GM18858 (cell line): ENCODE results near the gene ANOS1.
"Not testable (repeated sequence)": the region's sequence is repeated elsewhere in the genome, so short reads cannot be mapped to it uniquely, and the experiment has no call there.

Experiments
- ATAC-seq: cut with Tn5 transposase; IDR thresholded peaks from one replicate; pipeline ENCODE4 v1.9.1; 2021; ENCODE audit not compliant: unreplicated experiment

The ANOS1 gene

DNA sequence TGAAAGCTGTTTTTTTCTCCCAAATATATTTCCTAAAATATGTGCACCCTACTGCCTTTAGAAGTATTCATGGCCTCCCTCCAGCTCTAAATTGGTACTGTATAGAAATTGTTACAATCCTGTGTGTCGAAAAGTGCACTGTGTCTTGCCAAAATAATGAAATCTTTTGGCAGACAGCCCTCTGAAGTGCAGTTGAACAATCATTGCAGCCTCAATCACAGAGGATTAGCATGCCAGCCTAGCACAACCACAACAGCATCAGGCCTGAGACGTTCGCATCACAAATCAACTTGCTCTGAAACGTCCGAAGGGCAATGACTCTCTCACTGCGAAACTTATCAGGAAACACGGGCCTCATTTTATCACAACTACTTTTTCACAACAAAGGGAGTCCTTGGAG lies 99.0 kb downstream of the ANOS1 start:
- no peak for ATAC-seq

DNA sequence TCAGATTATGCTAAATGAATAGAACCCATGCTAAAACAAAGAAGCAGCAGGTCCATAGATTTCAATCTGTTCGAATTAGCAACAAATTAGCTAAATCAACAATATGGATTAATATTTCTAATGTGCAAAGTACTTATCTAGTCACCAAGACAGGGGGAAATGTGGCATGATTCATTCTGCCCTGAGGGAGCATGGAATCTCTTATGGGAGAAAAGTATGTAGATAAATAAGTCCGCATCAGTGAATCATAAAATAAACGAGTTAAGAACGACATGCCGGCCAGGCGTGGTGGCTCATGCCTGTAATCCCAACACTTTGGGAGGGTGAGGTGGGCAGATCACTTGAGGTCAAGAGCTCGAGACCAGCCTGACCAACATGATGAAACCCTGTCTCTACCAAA lies 102.1 kb downstream of the ANOS1 start:
- no peak for ATAC-seq

DNA sequence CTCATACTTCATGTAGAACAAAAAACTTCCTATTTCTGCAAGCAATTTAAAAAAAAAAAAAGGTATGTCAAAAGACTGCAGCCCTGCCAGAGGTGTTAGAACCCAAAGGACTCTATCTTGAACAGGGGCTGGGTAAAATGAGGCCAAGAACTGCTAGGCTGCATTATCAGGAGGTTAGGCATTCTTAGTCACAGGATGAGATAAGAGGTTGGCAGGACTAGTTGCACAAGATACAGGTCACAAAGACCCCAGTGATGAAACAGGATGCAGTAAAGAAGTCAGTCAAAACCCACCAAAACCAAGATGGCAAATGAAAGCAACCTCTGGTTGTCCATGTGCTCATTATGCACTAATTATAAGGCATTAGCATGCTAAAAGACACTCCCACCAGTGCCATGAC lies 104.1 kb downstream of the ANOS1 start:
- ATAC-seq = no peak

DNA sequence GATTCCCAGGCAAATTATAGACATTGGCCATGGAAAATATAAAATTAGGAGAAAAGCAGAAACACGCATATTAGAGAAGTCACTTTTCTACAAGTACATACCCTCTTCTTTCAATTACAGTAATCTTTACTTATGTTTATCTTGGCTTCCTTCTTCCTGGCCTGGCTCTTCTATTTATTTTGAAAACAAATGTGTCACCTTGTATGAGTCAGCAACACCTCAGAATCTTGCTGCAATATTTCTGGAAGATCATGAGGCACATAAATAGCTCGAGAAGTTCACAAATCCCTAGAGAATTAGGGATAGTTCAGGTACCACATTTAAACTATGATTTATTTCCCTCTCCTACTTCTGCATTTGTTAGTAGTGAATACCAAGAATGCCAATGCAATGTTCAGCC lies 124.6 kb downstream of the ANOS1 start:
- ATAC-seq = no peak

DNA sequence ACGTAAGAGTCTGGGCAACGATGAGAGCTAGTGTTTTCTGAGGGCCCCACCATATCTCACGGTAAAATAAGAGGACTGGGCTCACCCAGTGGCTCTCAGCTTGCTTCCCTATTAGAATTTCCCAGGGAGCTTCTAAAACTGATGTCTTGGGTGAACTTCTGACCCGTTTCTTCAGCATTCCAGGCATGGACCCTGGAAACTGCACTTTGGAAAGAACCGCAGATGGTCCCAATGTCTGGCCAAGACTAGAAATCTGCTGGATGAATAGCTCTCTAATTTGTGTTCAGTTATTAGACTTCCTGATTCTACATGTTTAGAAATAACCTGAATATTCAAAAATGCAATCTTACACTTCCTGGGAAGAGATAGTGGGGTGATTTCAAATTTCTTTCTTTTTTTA lies 127.8 kb downstream of the ANOS1 start:
- ATAC-seq = no peak

DNA sequence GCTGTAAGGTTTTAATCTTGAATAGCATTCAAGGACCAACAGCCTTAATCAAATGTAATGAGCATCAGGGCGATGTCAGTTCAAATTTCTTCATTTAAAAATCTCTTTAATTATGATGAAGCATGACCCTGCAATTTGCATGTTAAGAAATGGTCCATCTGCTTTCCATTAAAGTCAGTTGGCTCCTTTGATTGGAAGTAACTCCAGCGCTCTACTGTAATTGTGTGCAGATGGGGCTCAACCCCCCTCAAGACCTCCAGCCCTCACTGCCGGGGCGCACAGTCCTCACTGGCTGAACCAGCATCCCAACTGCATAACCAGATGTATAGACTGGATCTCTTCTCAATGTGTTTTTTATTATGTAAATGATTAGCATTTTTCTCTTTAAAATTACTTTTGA lies 140.4 kb downstream of the ANOS1 start:
- no peak for ATAC-seq

DNA sequence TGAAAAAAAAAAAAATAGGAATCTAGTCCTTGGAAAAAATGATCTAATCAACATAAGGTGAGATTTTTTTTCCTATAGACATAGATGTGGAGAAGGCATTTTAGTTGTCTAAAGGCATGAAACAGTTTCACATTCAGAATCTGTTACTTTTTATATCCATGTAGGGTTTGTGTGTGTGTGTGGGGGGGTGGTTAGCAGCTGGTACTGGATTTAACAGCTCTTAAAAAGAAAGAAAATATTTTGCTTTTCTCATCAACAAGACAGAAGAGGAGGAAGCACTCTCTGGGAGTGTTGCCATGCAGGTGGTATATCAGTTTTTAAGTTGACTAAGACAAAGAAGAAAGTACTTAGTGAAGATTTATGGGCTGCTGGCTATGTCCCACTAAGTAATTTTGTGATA lies 145.0 kb downstream of the ANOS1 start:
- ATAC-seq = no peak

DNA sequence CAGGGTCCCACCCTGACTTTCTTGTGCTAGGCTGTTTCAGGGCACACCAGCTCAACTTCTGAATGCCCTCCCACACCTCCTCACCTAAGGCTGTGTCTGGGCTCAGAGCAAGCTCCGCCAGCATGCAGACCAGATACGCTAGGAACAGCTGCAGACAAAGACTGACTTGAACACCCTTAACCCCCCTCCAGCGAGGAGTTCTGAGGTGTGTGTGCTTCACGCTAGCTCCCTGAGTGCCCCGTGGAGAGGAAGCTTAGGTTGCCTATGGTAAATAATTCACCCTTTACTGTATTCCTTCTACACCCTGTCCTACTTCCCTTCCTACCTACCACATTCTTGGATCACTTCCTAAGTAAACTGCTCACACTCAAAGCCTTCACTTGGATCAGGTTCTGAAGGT lies 152.3 kb downstream of the ANOS1 start:
- ATAC-seq = no peak

DNA sequence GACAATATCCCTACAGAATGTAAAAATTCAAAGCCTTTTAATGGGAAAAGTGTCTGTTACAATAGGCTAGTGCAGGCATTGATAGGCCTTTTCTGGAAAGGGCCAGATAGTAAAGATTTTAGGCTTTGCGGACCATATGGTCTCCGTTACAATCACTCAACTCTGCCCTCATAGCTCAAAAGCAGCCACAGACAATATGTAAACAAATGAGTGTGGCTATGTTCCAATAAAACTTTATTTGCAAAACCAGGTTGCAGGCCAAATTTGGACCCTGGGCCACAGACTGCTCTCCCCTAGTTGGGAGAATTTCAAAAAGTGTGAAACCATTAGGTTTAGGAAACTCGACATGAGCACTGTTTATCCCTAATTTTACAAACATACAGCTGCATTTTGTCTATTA lies 155.1 kb downstream of the ANOS1 start:
- ATAC-seq = no peak

DNA sequence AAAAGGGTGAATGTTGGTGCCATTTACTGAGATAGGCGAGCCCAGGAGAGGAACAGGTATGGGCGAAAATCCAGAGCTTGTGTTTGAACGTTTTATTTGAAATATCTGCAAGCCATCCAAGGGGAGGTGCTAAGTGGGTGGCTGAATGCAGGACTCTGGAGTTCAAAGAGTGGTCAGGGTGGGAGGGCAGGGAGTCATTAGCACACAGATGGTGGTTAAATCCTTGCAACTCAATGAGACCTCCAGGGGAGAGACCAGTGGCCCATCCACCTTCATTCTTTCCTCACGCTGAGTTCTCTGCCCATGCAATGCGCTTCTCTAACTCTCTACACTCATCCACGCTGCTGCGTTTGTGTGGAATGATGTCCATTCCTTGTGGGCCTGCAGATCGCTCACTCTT lies 166.2 kb downstream of the ANOS1 start:
- ATAC-seq = no peak

DNA sequence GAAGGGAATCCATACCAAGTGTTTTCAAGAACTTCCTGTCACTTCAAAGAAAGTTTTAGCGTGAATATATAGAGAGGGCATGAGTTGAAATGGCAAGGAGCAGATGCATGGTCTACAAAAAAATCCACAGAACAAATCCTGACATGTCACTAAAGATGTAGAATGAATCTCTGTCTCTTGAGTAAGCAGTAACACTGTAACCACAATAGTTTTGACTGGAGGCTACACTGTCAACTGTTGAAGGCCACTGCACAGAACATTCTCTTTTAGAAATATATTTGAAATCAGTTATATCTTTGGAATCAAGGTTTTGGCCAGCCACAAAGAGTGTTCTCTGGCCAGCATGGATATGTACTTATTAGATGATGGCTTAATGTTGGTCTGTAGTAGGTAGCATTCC lies 183.5 kb downstream of the ANOS1 start:
- ATAC-seq = no peak

DNA sequence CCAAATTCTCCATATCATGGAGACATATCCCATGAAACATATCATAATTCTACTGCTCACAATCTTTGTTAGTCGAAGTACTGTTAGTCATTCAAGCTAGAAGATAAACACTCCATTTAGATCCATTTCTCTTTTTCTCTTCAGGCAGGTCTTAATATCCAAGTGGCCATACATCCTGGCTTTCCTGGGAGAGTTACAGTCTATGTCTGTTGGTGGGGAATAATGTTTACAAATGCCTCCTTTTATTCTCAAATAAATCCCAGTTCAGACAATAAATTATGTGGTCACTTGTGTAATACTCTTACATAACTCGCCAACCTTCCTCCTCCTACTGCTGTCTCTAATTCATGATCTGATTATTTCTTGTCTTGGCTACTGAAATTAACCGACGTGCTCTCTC lies 185.2 kb downstream of the ANOS1 start:
- ATAC-seq = no peak

DNA sequence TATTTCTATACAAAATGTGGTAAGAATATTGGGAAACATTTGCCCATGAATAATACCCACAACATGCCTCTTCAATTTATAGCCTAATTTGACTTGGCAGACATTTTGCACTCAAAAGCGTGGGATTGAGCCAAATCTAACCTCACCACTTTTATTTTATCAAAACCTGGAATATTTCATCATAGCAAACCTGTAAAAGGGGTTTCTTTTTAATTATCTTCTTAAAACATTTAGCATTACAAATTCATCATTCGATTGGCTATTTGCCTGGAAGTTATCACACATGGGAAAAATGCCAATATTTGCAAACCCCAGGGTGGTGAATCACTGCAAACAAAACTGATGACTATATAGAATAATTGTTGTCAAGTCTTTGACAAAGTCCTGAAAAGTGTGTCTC lies 211.1 kb downstream of the ANOS1 start:
- no peak for ATAC-seq

DNA sequence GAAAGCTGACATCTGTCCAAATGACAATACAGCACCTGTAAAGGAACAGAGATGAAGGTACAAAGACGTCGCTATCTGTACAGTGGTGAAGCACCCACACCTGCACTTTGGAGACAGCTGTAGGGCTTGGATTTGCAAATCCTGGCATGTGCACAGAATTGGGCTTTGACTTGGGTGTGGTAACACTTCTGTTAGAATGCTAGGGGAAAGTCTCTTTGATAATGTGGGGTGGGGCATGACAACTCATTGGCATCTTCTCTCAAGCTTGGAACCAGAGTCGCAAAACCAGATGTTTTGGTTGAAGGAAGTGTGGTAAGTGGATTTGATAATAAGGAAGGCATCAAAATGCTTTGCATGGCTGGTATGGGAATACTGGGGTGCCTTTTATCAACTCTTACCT lies 211.8 kb downstream of the ANOS1 start:
- ATAC-seq = no peak

DNA sequence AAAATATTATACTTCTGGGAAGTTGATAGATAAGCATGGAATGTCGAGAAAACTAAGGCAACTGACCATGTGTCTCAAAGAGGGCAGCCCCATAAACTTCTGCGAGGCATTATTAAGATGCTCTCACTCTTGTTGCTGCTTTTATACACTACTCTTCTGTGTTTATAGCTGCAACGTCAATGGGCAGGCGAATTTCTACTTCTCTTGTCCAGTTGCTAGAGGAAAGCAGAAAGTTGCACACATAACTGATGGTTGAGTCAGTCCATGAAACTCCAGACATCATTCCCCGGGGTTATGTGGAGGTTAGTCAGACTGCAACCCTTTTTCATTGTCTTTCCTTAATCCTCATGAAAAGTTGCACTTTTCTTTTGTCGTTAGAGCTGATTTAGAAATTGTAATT lies 227.5 kb downstream of the ANOS1 start:
- ATAC-seq = no peak

DNA sequence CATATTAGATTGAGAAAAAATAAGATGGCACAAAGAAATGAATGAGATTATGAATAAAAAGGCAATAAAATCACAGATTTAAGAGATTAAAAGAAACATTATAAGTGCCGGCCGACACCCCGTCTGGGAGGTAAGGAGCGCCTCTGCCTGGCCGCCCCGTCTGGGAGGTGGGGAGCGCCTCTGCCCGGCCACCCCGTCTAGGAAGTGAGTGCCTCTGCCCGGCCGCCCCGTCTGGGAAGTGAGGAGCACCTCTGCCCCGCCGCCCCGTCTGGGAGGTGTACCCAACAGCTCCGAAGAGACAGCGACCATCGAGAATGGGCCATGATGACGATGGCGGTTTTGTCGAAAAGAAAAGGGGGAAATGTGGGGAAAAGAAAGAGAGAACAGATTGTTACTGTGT lies 229.8 kb downstream of the ANOS1 start:
- not testable (repeated sequence) for ATAC-seq

DNA sequence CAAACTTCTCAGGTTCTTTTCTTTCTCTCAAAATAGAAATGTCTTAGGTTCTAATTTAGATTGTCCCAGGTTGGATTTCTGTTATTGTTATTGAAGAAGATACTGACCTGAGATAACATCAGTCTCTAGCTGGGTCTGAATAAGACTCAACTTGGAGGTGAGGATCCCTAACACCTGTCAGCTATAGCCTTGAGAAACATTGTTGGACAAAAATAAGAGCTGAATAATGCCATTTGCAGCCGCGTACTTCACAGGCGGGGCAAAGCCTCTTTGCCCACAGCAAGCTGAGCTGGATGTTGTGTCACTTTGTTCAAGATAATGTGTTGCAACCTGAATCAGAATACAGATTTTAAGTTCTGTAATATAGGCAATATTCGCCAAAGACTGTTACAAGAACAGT lies 231.7 kb downstream of the ANOS1 start:
- ATAC-seq = no peak

DNA sequence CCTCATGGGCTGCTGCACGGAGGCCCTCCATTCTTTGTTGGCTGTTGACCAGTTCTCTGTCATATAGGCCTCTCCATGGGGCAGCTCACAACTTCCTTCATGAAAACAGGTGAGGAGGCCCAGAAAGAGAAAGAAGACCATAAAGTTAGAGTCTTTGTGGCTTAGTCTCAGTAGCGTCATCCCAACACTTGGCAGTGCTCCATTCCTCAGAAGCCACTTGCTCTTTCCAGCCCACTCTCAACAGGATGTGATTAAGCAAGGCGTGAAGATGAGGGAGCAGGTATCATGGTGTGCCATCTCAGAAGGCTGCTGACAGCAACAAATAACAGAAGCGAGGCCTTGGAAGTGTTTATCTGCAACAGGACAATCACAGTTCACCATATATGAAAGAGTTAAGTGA lies 236.9 kb downstream of the ANOS1 start:
- not testable (repeated sequence) for ATAC-seq

DNA sequence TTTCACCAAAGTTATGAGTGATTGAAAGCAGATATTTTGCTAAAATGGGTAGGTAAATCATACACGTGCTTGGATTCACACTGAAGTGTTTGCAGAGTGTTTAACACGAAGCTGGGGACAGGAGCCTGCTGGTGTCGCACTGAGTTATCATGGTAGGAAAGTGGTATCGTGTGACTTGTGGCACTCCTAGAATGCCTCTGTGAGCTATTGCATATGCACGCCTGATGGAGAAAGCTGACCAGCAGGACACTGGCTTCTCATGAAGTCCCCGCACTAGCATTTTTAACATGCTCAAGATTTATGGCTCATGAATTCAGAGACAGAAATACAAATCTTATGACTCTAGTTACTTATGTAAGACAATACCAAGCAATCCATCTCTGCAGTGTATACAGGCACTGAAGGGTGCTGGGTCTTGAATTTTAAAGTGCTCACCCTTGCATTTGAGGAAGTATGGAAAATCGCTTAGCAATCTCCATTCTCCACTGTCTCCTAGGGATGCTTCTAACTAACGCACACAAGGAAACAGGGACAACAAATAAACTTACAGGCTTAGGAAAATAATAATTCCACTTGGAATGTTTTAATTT lies 247.5 kb downstream of the ANOS1 start:
- no peak for ATAC-seq
